GM23248 (cell line): Measurements from ENCODE around the gene PRICKLE1.

Experiments used
- EZH2 ChIP-seq: fragments of 200-600 bp; sonication (generic); IDR thresholded peaks from 2 replicates; pipeline ENCODE4 v1.6.1; 2018; ENCODE audit warnings: antibody characterized with exemption, mild to moderate bottlenecking; ENCODE audit not compliant: insufficient read depth, poor library complexity, severe bottlenecking
- EZH2phosphoT487 ChIP-seq: fragments of 200-600 bp; sonication (generic); IDR thresholded peaks from 2 replicates; pipeline ENCODE4 v1.6.1; 2018; ENCODE audit warnings: antibody characterized with exemption, moderate library complexity, mild to moderate bottlenecking, low read depth; ENCODE audit not compliant: insufficient read depth

GRCh38 chr12:42557586-42558172 is 31.9 kb downstream of the PRICKLE1 start:
- TF ChIP-seq EZH2phosphoT487 (no peak), EZH2 (no peak)
